Measurements from ENCODE around the gene PARVG. TPM values are rescaled to one million over a fixed set of nuclear protein-coding genes. Genes with fewer than 3 reads are reported as not detected.
"Not testable (repeated sequence)": the region's sequence is repeated elsewhere in the genome, so short reads cannot be mapped to it uniquely, and the experiment has no call there.

Gene PARVG
- total and polyA plus RNA-seq, 2 donors (not counting 3 experiments of a cell fraction or from before 2014, with no cell fraction given), result 0.82 TPM; not detected in 1

- dilution Hi-C loops (cut with MboI; ENCODE audit: extremely low pct_ligation_motif_present, low sequenced_read_pairs) (no loop called here), intact Hi-C loops (cut with micrococcal nuclease) (no loop called here)
- H3K9ac ChIP-seq (replicated peaks; ENCODE audit: extremely low read depth, insufficient read depth, low read length), result no peak overlapping the region
- DNase-seq (ENCODE audit: low read depth, low spot score), result no peak
- POLR2A ChIA-PET, result no interaction called here
- H3K9me1 ChIP-seq (replicated peaks; ENCODE audit: control insufficient read depth, extremely low read depth, insufficient read depth, low read length), result no peaks in the 10 kb centered on the region
- H3K4me1 ChIP-seq (ENCODE audit: control insufficient read depth, extremely low read depth, insufficient read depth, low read length), result no peaks in the 10 kb centered on the region
- no peaks in the 10 kb centered on the region for H3K9me3 ChIP-seq (replicated peaks; ENCODE audit: control insufficient read depth, insufficient read depth, low read length)
- H4K20me1 ChIP-seq (replicated peaks; ENCODE audit: control insufficient read depth, extremely low read depth, insufficient read depth, low read length), result no peaks in the 10 kb centered on the region
- no peak overlapping the region for H2AFZ ChIP-seq (ENCODE audit: low read depth, low read length)
- TF ChIP-seq GATA2 (IDR thresholded peaks at IDR 0.05; ENCODE audit: insufficient read depth, insufficient read length, low read depth, low read length) (no peak), MAX (IDR thresholded peaks at IDR 0.05; ENCODE audit: insufficient read depth, insufficient read length) (no peak), POLR2AphosphoS5 (IDR thresholded peaks at IDR 0.05; ENCODE audit: insufficient read depth, low read depth, low read length) (no peak), POLR2A (IDR thresholded peaks at IDR 0.05; ENCODE audit: low read depth, low read length) (no peak), CTCF (IDR thresholded peaks at IDR 0.05; ENCODE audit: extremely low read depth in 1 of 2, insufficient read depth in 1 of 2, low read depth in 1 of 2, low read length in 2 of 2) (no peak), FOS (IDR thresholded peaks at IDR 0.05; ENCODE audit: borderline replicate concordance, insufficient read depth, low read length) (no peak), EZH2 (IDR thresholded peaks at IDR 0.05; ENCODE audit: borderline replicate concordance, low read depth, low read length, severe bottlenecking) (no peak), MYC (IDR thresholded peaks at IDR 0.05; ENCODE audit: low read depth, low read length) (no peak)
- BruUV-seq (replicated peaks), result no TSS peak
- no peak for FAIRE-seq
- H3K27ac ChIP-seq (ENCODE audit: insufficient read depth, low read depth, low read length), result no peak overlapping the region
- no peak overlapping the region for H3K4me3 ChIP-seq (replicated peaks in 1 of 3; ENCODE audit: insufficient read depth in 1 of 3, low read depth in 1 of 3, low read length in 3 of 3)
- H3K36me3 ChIP-seq (ENCODE audit: control insufficient read depth in 2 of 2, extremely low read depth in 1 of 2, insufficient read depth in 2 of 2, low read length in 2 of 2), result no peaks in the 10 kb centered on the region
- no peaks in the 10 kb centered on the region for H3K27me3 ChIP-seq (ENCODE audit: control insufficient read depth in 2 of 2, insufficient read depth in 2 of 2, low read length in 2 of 2)
- no peak overlapping the region for H3K4me2 ChIP-seq (ENCODE audit: insufficient read depth, low read length)
- no peaks in the 10 kb centered on the region for H3K79me2 ChIP-seq (ENCODE audit: control insufficient read depth, insufficient read depth, low read length)
- CTCF ChIA-PET, result no interaction called here
Observed at GRCh38 chr22:44237290-44237689, 56.6 kb downstream of the PARVG start.

GRCh38 chr22:44241121-44241520 lies 60.4 kb downstream of the PARVG start:
- H3K27me3 ChIP-seq (ENCODE audit: control insufficient read depth in 2 of 2, insufficient read depth in 2 of 2, low read length in 2 of 2); H3K4me2 ChIP-seq (ENCODE audit: insufficient read depth, low read length); DNase-seq (ENCODE audit: low read depth, low spot score); H3K27ac ChIP-seq (ENCODE audit: insufficient read depth, low read depth, low read length); H2AFZ ChIP-seq (ENCODE audit: low read depth, low read length); POLR2A ChIA-PET; intact Hi-C loops (cut with micrococcal nuclease); H3K9me1 ChIP-seq (replicated peaks; ENCODE audit: control insufficient read depth, extremely low read depth, insufficient read depth, low read length); H3K4me1 ChIP-seq (ENCODE audit: control insufficient read depth, extremely low read depth, insufficient read depth, low read length); dilution Hi-C loops (cut with MboI; ENCODE audit: extremely low pct_ligation_motif_present, low sequenced_read_pairs); H4K20me1 ChIP-seq (replicated peaks; ENCODE audit: control insufficient read depth, extremely low read depth, insufficient read depth, low read length); CTCF ChIA-PET; H3K9me3 ChIP-seq (replicated peaks; ENCODE audit: control insufficient read depth, insufficient read depth, low read length); H3K9ac ChIP-seq (replicated peaks; ENCODE audit: extremely low read depth, insufficient read depth, low read length); BruUV-seq (replicated peaks); H3K79me2 ChIP-seq (ENCODE audit: control insufficient read depth, insufficient read depth, low read length); H3K4me3 ChIP-seq (replicated peaks in 1 of 3; ENCODE audit: insufficient read depth in 1 of 3, low read depth in 1 of 3, low read length in 3 of 3); H3K36me3 ChIP-seq (ENCODE audit: control insufficient read depth in 2 of 2, extremely low read depth in 1 of 2, insufficient read depth in 2 of 2, low read length in 2 of 2): not testable (repeated sequence)
- FAIRE-seq, result peak; percentile 4

All from endothelial cell of umbilical vein (primary cell).